HG03039 (cell line): ENCODE data around the gene UNC13D.
"Not testable (repeated sequence)": the region's sequence is repeated elsewhere in the genome, so short reads cannot be mapped to it uniquely, and the experiment has no call there.

ENCODE experiments used
- ATAC-seq: cut with Tn5 transposase; IDR thresholded peaks from one replicate; pipeline ENCODE4 v1.9.1; 2021; ENCODE audit warnings: mild to moderate bottlenecking, moderate library complexity; ENCODE audit not compliant: unreplicated experiment

Gene UNC13D

DNA sequence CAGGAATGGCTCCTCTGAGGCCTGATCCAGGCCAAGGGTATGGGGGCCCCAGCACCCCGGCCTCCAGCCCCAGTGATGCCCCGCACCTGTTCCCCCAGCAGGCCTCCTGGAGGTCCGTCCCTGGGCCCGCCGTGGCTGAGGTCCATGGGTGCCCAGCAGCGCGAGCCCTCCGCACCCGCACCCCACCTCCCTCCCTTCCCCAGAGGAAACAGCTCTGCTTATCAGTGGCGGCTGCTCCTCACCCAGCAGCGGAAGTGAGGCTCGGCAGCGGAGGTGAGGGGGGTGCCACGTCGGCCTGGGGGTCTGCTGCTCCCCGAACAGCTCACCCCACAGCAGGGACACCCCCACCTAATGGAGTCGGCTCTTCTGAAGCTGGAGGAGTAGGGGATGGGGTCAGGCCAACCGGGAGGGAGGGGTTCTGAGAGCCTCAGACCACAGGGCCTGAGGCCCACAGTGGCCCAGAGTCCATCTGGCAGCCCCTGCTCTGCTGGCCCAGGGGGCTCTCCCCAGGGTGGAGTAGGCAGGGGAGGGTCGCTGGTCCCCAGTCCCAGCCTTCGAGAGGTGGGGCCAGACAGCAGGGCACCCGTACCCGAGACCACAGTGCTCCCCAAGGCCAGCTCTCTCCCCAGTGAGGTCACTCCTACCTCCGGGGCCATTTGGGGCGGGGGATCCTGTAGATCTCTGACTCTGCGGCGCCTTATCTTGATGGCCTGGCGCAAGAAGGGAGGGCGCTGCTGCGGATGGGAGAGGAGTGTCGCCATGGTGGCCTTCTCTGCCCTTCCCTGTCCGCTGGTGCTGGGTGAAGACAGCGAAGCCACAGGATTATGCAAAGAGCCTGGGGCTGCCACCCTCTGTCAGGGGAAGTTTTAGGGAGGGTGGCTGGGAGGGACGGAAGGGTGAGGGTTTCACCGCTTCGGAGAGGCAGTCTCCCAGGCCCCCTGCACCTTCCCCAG lies at the start of gene UNC13D:
TSS of gene UNC13D (minus strand) at position 828 of the 953 bp plus-strand sequence. CDS start at position 761, 67 bp downstream.
- ATAC-seq: no peak

DNA sequence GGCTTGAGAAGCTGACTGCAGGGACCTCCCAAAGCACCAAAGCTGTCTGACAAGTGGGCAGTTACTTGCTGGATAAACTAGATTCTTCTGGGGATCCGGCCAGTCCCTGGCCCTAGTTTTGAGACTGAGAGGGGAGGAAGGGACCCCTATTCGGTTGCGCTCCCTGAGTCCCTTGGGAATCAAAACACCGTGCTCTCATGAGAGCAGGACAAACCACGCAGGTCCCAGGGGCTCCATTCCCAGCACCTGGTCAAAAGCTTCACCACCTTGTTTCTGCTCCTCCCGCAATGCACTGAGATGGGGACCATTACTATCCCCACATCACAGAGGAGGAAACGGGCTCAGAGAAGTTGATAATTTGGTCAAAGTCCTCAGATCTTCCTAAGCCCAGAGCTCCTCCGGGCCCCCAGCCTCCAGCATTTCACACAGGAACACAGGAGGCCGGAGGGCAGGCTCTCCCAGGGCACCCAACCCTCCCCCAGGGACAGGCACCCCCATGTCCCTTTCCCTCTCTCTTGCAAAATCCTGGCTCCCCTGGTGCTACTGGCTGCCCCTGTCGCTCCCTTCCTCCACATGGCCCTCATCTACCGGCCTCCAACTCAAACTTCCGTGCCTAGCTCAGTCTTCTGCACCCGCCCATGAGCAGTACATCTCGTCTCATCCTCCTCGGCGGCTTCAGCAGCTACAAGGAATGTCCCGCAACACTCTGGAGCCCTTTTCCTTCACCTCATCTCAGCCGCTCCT lies 49.3 kb upstream of the UNC13D start:
- no peak for ATAC-seq

DNA sequence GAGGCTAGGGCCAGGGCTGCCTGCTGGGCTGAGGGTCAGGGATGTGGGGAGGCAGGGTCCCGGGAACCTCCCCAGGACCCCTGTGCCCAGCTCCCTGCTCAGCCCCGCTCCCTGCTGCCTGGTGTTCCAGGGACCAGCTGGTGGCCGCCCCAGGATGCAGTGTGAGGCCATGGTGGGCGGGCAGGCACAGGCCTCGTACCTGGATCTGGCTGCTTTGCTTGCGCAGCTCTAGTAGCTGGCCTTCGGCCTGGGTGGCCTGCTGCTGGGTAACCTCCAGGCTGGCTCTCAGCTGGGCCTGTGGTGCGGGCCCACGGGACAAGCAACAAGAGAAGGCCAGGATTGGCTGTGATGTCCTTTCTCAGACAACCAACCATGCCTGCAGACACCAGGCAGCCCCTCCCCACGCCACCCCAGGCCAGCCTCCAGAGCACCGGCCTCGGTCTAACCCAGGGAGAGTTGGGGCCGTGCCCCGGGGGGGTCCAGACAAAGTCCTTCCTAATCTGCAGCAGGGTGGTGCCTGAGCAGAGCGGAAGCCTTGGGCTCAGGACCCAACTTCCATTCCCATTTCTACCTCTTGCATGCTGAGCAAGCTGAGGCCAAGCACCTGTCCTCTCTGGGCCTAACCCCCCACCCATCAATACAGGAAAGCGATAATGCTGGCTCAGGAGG lies 48.5 kb upstream of the UNC13D start:
- no peak for ATAC-seq

DNA sequence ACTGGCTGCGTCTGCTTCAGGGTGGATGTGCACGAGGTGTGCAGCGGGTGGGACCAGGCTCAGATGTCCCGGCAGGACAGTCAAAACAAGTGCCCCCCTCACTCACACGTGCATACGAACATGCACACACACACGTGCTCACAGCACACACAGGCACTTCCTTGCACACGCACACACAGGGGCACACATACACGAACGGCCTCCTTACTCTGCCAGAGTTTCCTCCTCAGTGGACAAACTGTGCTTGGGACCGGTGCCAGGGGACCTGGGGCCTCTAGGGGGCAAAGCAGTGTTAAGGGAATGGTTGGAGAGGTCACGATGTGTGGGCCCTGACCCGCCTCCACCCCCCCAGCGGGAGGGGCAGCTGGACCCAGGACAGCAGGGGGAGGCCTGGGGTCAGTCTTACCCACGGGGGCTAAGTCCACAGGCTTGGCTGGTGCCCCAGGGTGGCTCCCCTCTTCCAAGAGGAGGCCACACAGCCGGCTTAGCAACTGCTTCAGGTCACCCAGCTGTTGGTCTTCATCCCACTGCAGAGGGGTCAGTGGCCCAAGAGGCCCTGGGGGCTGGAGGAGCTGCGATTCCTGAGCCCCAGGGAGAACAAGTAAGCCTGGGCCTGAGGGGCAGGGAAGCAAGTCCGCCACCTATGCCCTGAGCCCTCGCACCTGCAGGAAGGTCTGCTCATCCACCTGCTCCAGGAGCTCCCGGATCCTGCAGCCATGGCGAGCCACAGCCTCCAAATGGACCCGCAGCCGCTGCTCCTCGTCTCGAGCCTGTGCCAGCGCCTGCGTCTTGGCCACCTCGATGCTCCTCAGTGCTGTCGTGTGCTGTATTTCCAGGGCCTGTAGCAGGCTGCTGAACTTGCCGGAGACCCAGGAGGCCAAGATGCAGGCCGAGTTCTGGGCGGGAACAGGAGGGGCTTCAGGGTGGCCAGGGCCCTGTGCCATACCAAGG lies 47.7 kb upstream of the UNC13D start:
- no peak for ATAC-seq

DNA sequence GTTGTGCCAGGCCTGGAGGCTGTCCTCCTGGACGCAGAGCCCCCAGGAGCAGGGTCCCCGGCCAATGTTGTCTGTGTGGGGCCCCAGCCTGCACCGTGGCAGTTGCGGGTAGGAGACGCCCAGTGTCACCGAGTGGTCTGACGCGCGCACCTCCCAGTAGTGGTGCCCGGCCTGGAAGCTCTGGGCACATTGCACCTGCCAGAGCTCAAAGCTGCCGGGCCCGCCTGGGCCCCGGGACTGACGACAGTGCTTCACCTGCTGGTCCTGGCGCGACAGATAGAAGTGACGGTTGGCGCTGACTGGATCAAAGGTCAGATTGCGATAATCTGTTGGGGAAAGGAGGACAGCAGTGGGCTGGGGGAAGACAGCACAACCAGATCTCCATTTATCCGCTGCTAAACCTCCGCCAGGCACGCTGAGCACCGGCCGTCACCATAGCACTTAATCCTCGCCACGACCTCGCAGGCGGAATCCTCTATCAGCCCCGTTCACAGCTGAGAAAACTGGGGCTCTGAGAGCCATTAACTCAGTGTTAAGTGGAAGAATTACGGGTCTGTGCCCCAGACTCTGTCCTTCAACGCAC lies 46.9 kb upstream of the UNC13D start:
- ATAC-seq: no peak

DNA sequence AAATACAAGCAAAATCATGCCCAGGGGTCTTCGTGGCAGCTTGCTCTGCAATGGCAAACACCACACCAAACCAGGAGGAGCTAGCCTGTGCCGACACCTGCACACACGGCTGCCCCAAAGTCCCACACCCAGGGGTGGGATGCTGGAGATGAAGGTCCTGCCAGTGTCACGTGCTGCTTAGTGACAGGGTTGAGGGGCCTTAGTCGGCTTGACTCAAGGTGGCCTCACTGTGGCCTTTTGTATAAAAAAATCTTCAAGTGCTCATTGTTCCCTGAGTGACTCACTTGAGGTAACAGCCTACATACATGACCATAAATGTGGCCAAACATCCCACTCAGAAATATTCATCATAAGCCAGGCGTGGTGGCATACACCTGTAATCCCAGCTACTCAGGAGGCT lies 45.2 kb upstream of the UNC13D start:
- no peak for ATAC-seq

DNA sequence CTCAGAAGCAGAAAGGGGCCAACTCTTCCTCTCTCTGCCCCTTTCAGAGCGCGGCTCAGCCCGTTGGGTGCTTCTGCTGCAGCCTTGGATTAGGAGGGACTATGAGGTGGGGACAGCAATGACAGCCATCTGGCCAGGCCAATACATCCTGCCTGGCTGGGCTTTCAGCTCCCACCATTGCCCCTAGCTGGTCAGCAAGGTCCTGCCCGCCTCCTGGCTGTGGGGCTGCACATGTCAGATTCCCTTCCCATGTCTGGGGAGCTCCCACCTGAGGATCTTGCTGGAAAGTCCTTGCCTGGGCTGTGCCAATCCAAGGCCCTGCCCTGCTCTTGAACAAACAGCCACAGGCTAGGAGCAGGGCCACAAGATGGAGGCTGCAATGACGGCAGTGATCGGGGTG lies 44.3 kb upstream of the UNC13D start:
- ATAC-seq: no peak

DNA sequence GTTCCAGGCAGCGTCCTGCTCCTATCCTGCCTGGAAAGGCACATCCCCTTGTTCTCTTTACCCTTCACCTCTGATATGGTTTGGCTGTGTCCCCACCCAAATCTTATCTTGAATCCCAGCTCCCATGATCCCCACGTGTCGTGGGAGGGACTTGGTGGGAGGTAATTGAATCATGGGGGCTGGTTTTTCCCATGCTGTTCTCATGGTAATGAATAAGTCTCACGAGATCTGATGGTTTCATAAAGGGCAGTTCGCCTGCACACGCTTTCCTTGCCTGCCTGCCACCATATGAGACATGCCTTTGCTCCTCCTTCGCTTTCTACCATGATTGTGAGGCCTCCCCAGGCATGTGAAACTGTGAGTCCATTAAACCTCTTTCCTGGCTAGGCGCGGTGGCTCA lies 41.7 kb upstream of the UNC13D start:
- not testable (repeated sequence) for ATAC-seq

DNA sequence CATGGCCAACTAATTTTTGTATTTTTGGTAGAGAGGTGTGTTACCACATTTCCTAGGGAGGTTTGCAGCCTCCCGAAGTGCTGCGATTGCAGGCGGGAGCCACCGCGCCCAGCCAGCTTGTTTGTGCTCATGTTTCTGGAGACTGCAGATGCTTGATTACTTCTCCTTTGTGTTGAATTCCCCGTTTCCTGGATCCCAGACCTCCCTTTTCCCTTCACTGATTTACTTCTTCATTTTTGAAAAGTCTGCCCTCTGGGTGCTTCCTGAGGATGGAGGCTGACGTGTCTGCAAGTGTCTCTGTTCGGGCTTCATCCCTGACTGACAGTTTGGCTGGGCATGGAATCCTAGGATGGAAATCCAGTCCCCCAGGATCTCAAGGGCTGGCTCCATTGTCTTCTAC lies 41.2 kb upstream of the UNC13D start:
- ATAC-seq: no peak

DNA sequence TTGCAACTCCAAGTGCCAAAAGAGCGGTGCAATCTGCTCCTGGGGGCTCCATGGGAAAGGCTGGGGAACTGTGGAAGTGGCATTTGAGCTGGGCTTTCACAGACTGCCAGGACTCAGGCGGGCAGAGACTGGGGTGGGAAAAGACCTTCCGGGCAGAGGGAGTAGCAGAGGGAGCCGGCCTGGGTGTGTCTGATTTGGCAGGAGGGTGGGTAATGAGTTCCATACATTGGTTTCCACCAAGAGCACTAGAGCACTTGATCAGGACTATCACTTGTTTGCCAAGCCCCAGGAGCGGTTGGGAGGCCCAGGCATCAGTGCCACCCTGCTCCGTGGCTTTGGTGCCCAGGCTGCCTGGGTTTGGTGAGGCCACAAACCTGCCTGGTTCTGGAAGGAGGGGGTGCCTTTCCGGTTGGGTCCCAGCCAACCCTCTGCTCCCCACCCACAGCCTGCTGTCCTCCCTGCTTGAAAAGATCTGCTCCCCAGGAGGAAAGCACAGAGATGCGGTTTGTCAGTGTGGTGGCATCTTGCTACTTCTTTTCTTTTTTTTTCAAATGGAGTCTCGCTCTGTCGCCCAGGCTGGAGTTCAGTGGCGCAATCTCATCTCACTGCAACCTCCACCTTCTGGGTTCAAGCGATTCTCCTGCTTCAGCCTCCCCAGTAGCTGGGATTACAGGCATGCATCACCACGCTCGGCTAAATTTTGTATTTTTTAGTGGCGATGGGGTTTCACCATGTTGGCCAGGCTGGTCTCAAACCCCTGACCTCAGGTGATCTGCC lies 37.7 kb upstream of the UNC13D start:
- ATAC-seq: no peak

DNA sequence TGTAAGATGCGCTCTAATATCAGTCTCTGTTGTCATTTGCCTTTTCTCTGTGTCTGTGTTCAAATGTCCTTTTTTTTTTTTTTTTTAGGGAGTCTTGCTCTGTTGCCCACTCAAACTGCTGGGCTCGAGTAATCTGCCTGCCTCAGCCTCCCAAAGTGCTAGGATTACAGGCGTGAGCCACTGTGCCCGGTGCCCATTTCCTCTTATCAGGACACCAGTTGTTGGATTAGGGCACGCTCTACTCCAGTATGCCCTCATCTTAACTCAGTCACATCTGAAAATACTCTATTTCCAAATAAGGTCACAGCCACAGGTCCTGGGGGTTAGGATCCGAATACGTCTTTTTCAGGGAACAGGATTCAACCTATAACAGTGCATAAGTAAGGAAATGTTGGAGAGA lies 36.1 kb upstream of the UNC13D start:
- ATAC-seq: no peak

DNA sequence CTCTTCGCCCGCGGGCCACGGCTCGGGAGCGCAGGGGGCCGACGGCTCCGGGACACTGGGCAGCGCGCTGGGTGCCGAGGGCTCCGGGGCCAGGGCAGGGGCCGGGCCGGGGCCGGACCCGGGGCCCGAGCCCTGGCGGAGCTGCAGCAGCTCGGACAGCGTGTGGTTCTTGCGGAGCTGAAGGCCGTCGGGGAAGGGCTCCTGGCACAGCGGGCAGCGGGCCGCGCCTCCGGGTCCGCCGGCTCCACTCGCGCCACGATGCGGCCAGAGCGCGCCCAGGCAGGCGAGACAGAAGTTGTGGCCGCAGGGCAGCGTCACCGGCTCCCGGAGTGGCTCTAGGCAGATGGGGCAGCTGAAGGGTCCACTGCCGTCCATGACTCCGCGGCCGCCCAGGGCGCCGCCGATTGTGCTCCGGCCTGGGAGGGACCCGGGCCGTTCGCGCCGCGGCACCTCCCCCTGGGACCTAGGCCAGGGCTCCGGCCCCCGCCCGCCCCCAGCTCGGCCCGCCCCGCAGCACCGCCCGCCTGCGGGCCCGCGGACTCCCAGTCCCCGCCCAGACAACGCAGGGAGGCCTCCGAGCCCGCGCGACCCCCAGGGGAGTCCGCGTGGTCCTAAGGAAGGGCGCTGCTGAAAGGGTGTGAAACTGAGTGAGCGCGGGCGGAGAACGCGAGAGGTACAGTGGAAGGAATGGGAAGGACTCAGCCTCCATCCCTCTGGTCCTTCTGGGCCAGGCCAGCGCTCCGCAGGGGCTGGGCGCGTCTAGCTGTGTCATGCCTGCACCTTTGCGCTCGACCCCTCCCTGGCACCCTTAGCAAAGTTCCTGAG lies 34.2 kb upstream of the UNC13D start, which contains the start of gene TRIM47:
TSS of gene TRIM47 (minus strand) at position 408 of the 825 bp plus-strand sequence. CDS start at position 375, 33 bp downstream.
- ATAC-seq: no peak

DNA sequence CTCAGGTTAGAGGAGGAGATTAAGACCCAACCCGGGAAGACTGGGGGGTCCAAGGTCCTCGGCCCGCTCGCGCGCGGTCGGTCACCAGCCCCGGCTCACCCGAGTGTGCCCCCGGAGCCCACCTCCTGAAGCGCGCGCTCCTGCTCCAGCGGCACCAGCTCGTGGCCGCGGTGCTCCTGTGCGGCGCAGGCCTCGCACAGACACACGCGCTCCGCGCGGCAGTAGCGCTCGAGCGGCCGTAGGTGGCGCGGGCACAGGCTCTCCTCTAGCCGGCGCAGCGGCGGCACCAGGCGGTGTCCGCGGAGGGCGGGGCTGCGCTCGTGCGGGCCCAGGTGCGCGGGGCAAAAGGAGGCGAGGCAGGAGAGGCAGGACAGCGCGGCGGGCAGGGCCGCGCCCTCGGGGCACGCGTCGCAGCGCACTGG lies 33.6 kb upstream of the UNC13D start:
- no peak for ATAC-seq

DNA sequence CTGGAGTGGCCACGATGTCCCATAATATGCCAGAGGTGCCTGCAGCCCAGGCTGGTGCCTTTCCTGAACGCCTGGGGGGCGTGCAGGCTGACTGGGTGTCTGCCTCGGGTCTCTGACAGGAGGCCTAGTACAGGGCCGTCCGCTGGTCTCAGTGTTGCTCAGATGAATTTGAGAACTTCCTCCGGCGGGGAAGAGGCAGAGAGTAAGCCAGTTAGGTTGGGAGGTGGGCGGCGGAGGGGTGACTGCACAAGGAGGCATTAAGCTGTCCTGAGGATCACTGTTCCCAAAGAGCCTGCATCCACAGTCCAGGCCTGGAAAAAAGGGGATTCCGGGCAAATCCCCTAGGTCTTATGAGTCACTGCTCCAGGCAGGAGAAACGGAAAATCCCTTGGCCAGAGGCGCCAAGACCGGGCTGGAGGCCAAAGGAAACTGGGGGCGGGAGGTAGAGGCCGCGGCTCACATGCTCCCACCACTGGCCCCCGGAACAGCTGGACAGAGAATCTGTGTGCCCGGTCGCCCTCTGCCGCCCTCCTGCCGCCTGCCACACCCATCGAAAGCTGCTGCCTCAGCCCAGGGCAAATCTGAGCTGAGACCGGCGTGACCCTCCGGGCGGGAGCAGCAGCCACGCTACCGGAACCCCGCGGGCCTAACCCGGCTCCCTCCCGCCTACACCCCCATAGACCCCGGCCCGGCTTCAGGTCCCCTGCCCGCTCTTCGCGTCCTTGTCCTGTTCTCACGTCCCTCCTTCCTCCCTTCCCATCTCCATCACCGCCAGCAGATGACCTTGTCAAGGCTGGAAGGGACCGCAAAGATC lies 32.9 kb upstream of the UNC13D start:
- no peak for ATAC-seq

DNA sequence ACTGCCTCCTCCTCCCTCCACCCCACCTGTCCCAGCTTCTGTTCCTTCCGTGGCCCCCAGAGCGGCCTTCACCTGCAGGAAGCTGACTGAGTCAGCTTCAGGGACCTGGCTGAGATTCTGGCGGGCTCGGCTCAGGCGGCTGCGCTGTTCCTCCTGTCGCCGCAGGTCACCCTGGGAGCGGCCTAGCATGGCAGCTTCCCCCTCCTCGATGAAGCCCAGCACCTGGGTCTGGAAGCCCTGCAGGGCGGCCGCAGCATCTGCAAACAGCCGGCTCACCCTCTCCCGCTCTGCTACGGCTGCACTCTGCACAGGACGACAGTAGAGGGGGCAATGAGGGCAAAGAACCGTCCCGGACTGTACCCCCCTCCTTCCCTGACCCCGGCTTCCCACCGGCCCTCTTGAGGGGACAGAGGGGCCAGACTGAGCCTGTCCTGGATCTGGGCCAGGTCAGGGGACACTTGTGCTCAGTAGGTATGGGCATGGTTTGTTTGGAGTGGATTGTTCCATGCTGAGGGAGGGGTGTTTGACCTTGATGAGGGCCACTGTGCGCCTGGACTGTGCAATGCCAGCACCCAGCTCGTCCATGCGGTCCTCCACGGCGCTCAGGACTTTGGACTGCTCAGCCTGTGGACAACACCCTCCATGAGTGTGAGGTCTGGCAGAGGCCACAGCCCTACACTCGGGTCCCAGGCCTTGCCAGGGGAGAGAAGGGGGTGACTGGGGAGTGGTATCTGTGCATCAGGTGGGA lies 32.2 kb upstream of the UNC13D start:
- ATAC-seq: no peak

DNA sequence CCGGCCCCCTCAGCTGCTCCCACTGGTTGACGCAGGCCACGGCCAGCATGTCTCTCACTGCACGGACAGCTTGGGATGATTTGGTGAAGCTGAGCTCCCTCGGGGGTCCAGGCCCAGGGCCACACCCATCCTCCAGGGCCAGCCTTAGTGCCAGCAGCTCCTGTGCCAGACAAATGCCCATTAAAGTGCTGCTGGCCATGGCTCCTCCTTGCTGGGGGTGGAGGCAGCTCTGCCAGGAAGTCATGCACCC lies 31.7 kb upstream of the UNC13D start:
- ATAC-seq: no peak
